ENCODE measurements around the gene PRKN.

GRCh38 chr6:161318456-161318855 lies 1409.1 kb downstream of the PRKN start:
- TF ChIP-seq CTCF (conservative IDR thresholded peaks at IDR 0.05) (no peak), ZFX (IDR thresholded peaks at IDR 0.05) (no peak)

Measured in C4-2B (cell line).